NCI-H748 (cell line): ENCODE results near the gene CCDC188.

ENCODE experiments used
- DNase-seq: peaks from one replicate; lab custom pipeline; 2025; ENCODE audit not compliant: unreplicated experiment; lab: John Stamatoyannopoulos, UW

The CCDC188 gene

DNA sequence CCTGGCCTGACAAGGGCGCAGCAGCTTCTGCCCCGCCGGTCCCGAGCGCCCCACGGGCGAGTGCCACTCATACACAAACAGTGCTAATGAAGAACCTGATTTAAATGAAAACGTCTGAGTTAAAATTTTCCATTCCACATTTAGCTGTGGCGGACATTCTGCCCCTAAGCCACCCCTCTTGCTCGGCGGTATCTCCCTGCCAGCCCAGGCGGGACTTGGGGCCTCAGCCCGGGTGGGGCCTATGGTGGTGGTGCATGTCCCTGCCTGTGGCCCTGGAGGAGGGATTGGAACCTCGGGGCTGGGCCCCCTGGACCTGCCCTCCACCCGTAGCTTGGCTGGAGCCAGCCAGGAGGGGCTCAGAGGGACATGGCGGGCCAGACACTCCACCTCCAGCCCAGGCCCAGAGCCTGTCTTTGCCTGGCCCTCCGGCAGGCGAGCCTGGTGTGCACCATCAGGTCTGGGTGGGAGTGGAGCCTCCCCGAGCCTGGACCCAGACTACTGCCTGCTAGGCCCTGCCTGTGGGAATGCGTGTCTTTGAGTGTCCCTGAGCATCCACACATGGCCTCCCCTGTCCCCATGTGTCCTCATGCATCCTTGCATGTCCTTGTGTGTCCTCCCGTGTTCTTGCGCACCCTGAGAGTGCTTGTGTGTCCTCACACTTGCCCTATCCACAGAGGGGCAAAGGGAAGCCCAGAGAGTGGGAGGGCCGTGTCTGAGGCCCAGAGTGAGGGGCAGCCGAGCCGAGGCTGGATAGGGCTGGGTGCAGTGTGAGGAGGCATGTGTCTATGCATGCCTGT lies 14.9 kb downstream of the CCDC188 start:
- DNase-seq, result no peak

DNA sequence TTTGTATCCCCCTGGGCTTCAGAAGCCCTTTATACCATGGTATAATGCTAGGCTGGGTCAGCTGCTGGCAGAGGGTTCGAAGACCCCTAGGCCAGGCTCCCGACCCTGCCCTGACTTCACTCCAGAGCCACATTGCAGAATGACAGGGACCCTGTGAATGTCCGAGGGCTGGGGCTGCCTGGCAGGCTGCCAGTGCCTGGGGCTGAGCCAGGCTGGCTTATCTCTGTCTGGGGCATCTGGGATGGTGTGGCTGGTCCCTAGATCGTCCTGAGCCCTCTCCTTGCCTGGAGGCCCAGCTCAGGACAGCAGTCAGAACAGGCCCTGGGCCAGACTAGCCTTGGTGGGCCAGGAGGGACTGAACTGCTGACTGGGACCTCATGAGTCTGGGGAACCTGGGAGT lies 15.6 kb downstream of the CCDC188 start:
- DNase-seq, result no peak

DNA sequence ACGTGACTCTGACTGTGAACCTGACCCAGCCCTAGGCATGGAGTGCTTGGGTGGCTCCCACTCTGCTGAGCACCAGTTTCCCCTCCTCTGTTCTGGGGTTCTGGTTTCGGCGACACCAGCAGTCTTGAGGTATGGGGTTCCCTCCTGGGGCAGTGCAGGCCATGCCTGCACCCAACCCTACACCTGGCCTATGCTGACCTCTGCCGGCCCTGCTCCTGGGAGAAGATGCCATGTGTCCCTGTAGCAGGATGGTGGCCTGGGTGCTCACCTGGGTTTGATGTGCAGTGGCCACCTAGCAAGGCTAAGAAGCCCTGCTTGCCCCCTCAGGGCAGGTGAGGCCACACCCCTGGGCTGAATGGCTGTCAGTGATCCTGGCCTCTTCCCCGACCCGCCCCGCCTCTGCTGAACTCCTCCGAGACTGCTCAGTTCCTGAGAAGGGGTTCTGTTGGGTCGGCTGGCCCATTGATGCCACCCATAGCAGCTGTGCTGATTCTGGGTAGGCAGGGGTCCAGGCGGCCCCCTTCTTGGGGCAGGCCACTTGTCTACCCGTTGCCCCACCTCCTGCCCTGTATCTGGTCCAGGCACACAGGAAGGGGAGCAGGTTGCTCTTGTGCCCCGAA lies 16.8 kb downstream of the CCDC188 start:
- DNase-seq, result no peak

DNA sequence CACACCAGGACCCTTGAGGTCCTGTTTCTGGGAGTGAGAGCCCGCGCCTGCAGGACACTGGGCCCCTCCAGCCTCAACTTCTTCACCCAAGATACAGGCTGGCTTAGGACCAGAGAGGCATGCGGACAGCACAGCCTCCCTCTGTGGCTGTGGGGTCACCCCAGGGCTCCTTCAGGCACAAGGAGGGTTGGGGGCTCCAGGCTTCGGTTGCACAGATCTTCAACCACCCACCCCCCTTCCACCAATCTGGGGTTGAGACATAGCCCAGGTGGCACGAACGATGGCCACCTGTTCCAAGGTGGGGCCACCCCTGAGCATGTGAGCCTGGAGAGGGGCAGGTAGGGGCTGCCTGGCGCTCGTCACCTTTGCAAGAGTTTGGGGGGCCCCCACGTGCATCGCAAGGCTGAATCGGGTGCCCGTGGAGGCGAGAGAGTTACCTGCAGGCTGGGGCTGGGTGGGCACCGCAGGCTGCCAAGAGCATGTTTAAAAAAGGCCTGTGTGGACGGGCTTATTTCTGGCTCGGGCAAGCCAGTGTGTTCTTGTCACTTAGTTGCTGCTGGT lies 18.1 kb downstream of the CCDC188 start:
- DNase-seq, result no peak

DNA sequence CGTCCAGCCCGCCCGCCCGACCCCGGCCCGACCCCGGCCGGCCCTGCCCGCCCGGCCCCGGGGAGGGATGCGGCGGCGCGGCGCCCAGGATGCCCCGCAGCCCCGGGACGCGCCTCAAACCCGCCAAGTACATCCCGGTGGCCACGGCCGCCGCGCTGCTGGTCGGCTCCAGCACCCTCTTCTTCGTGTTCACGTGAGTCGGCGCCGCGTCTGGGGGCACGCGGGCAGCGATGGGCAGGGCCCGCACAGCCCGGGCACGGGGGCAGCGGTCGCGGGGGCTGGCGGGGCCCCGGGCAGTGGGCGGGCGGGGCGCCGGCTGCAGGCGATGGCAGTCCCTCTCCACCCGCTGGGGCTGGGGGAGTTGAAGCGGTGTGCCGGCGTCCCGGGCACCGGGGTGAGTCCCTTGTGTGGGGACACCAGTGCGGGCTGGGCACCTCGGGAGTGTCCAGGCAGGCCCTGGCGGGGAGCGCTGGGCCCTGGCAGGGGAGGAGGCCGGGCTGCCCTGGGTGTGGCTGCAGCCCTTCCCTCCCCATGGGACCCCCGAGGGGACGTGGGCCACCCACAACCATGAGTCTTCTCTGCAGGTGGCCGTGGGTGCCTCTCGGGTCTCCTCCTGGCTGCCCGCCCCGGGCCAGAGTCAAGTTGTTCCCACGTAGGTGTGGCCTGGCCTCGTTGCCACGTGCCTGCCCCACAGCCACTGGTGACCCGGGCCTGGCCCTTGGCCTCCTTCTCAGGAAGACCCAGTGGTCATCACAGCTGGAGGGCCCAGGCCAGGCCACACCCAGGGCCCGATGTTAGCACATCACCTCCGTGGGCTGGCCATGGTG lies 18.8 kb downstream of the CCDC188 start:
- peak; percentile 32 for DNase-seq

DNA sequence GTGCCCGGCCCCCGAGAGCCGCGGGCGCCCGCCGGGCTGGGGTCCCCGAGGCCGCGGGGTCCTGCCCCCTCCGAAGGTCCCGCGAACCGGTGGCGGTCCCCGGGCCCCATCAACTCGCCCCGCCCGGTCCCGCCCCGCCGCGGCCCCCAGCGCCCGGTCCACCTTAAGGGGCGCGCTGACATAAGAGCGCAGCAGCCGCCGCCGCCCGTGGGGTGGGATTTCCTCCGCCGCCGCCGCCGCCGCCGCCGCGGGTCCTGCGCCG lies 19.3 kb downstream of the CCDC188 start, which contains the start of gene ZDHHC8:
TSS of gene ZDHHC8 (plus strand) at position 208 of the 262 bp plus-strand sequence. CDS start 144 bp downstream, outside the sequence.
- peak; percentile 32 for DNase-seq

DNA sequence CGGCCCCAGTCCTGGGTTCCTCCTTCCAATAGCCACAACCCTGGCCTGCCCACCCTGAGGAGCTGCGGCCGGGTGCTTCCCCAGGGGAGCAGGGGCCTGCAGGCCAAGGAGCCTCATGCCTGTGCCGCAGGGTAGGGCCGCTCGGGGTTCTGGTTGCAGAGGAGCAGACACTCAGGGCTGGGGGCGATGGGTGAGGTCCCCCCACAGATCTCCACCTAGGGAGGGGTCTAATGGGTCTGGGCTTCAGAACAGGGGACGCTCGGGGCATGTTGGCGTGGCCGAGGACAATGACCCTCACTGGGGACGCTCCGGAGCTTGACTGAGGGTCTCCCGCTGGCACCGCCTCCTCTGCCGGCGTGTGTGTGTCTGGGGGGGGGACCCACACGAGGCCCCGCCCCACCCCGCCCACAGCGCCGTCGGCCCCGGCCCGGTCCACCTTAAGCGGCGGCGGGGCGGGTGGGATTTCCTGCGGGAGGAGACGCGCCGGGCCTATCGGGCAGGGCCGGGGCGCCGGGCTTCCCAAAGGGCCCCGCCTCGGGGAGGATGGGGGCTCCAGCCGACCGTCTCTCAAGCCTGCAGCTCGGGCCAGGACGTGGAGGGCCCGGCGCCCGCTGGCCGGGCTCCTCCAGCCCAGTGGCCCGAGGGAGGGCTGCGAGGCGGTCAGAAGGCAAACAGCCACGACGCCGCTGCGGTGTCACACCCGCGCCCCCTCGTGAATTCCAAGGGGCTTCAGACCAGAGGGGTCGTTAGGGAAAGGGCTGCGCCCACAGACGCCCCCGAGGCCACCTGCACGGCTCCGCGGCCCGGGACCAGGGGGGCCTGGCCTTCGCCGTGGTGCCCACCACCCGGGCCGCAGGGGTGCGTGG lies 19.9 kb downstream of the CCDC188 start:
- peak; percentile 71 for DNase-seq

DNA sequence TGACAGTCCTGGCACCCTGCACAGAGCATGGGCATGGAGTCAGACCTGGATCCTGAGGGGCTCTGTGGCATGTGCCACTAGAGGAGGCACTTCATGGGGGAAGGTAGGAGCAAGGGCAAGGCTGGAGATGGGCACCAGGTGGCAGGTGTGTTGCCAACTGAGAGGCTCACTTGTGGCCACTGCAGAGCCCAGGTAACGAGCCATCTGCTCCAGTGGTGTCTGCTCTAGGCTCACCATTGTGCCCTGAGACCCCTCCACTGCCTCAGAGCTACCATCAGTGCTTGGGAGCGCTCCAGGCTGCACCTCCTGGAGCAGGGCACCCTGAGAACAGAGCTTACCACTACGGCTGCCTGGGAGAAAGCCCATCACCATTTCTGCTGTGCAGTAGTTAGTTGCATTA lies 20.5 kb downstream of the CCDC188 start:
- peak; percentile 39 for DNase-seq

DNA sequence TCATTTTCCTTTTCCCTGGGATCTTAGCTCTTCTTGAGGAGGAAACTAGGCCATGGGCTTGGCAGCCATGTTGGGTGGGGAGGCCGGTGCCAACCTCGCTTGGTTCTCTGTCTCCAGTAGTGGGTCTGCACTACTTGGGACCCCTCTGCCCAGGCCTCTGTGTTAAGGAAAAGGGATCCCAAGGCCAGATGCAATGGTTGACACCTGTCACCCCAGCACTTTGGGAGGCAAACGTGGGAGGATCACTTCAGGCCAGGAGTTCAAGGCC lies 21.2 kb downstream of the CCDC188 start:
- DNase-seq, result no peak

DNA sequence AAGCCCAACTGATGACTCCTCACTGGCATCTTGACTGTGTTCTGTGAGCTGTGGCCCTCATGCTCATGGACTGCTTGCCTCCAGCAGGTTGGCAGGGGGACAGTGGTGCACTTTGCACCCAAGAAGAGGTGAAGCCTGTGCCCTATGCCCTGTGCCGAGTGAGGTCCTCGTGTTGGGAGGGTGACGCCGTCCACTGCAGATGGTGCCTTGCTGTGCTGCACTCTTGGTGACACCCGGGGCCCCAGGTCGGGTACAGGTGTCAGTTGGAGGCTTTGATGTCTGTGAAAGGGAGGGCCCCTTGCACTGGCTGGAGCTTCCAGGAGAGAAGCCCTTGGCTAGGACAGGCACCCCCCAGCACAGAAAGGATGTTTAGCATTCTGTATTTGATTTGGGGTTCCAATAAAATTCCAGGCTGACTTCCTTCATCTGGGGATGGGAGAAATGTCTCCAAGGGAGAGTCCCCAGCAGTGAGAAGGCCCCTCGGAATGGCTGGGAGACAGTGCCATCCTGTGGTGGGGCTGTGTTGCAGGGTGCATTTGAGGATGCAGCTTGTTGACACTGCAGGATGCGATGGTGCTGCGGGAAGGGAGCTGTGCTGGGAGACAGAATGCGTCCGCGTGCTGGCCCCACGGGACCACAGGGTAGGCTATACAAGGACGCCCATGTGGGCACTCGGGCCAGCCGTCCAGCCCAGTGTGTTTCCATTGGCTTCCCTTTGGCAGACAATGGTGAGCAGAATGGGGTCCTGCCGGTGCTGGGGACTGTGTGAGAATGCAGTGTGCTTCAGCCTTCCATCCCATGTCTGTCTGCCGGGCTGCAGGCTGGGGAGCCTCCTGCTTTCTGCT lies 21.7 kb downstream of the CCDC188 start:
- peak; percentile 42 for DNase-seq

DNA sequence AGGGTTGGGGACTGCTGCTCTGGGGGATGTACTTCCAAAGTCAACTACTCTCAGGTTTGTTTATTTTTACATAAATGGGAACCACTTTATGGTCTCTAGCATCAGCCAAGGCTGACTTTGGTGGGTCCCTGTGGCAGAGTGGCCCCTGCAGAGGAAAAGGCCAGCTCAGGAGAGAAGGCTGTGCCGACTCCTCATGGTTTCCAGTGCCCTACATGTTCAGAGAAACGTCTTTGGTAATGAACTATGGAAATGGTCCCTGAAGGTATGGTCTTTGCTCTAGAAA lies 22.3 kb downstream of the CCDC188 start:
- no peak for DNase-seq

DNA sequence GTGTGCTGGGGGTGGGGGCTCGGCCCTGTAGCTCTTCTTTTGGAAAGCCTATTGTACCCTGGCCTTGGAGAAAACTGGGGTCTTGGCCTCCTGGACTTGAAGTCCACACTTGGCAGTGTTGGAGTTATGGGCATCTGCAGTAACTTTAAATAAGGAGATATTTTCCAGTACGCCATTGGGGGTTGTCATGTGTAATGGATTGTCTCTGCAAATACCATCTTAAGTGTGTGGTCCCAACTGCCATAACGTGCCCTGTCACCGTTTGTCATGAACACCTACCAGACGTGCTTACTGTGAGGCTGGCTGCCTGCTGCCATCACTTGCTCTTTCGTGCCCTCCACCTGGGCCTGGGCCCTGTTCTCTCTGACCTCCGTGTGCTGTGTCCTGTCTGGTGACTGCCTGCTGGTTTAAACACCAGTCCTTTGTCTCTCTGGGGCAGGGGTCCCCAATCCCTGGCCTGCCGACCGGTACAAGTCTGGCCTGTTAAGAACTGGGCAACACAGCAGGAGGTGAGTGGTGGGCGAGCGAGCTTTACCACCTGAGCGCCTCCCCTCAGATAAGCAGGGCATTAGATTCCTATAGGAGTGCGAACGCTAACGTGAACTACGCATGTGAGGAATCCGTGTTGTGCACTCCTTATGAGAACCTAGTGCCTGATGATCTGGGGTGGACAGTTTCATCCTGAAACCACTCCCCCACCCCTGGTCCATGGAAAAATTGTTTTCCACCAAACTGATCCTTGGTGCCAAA lies 22.8 kb downstream of the CCDC188 start:
- no peak for DNase-seq

DNA sequence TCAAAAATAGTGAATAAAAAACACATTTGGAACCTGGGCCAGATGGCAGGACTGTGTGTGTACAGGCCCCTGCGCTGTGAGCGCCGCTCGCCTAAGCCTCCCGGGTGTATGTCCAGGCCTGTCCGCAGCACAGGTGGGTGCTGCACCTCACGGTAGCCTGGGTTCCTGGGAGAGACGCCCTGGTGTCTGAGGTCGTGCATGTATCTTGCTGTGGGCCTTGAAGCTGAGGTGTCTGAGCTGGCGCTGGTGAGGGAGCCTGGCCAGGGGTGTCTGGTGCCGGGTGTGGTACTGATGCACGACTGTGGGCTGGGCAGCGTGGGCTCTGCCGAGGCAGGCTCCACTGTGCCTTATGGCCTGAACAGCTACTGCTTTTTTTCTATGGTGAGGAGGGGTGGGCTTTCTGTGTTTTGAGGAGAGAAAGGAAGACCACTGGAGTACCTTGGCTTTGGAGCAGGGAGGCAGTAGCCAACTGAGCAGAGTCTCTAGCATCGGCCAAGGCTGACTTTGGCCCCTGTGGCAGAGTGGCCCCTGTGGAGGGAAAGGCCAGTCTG lies 23.5 kb downstream of the CCDC188 start:
- DNase-seq, result no peak

DNA sequence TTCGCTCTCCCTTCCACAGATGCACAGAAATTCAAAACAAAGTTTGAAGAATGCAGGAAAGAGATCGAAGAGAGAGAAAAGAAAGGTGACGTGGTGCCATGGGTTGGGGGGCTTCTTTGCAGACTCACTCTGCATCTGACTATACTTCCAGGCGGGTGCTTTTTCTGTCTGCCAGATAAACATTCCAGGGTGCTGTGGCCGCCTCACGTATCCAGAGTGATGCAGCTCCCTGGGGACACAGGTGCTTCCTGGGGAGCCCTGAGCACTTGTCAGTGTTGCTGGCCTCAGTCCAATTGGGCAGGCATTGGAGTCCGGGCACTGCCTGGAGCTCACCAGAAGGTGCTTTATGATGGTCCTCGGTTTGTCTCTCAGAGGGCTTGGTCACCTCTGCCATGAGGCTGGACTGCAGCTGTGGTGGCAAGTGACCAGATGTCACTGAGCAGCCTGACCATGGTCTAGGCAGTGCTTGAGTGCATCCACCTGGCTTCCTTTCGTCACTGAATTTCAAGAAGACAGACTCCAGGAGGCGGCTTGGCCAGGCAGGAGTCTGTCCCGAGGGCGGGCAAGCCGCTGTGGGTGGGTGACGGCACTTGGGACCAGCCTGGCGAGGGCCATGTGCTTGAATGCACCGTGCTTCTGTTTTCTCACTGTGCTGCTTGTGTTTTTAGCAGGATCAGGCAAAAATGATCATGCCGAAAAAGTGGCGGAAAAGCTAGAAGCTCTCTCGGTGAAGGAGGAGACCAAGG lies 24.4 kb downstream of the CCDC188 start:
- DNase-seq, result no peak

DNA sequence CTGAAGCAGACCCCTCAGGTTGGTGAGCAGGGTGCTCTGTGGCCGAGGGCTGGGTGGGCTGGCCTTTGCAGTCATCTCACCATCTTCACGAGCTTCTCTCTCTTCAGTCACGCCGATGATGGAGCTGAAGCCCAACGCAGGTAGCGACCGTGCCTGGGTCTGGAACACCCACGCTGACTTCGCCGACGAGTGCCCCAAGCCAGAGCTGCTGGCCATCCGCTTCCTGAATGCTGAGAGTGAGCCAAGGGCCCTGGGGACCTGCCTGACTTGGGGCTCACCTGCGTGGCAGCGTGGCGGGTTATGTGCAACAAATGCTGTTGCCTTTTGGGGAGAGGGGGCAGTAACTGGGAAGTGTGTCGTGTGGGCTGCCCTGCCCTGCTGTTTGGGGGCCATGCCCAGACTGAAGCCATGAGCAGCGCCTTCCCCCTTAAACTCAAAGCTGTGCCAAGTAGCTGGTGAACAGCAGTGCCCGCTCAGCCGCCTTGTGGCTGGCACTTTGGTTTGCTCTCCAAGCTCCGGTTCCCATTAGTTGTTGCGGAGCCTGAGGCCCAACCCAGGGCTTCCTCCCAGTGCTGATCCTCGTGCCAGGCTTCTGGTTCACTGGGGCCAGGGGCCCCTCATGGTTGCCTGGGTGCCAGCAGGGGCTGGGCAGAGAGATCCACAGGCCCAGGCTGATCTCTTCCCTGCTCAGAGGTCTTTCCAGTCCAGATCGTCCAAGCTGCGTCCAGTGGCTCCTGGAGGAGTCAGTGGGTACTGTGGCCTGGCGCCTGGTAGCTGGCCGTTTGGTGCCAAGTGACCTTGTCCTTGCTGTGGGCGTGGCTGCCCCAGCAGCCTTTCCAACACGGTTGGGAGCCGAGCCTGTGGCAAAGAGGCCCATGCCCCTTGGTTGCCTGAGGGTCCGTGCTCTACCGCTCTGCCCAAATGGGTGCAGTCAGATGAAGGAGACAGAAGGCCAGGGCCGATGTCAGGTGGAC lies 25.4 kb downstream of the CCDC188 start:
- DNase-seq, result no peak

DNA sequence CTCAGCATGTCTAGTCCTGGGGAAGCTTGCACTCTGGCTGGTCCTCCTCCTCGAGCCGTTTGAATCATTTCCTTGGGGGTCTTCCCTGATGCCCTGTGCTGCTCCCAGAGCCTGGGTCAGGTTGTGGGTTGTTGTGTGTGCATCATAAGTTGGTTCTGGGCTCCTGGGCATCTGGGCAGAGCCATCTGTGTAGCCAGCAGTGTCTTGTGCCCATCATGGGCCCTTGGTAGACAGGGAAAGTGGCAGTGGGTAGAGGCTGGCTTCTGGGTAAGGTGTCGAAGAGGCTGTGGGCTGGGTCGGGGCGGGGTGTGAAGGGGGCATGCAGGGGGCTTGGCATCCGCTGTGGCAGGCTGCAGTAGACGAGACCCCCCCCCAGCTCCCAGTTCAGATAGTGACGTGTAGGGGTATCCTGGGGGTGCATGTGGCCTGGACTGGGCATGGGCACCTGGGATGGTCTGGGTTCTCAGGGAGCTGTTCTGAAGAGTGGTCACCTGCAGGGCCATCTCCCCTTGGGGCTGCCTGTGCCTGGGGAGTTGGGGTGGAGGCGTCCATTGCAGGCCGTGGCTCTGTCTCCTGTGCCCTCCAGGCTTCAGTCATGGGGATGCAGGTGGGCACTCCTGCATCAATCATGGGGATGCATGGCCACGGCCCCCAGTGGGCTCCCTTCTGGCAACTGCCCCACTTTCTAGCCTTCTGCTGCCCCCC lies 26.6 kb downstream of the CCDC188 start:
- no peak for DNase-seq
